OCI-LY1 (cell line): Measurements from ENCODE around the gene GALNT17.

Experiments
- H2AFZ ChIP-seq: fragments of 200-600 bp; sonication (generic), shearing (Covaris generic); 2 replicates; pipeline ENCODE4 v1.6.0; 2014; ENCODE audit warnings: antibody characterized with exemption, mild to moderate bottlenecking, low read length
- H3F3A ChIP-seq: fragments of 200-600 bp; sonication (generic), shearing (Covaris generic); 2 replicates; pipeline ENCODE4 v1.6.0; 2014; ENCODE audit warnings: mild to moderate bottlenecking, antibody characterized with exemption, low read length, moderate library complexity; ENCODE audit not compliant: insufficient read depth
- H3K27ac ChIP-seq: fragments of 200-600 bp; sonication (generic); 2 replicates; pipeline ENCODE4 v1.5.1; 2014; ENCODE audit warnings: low read length, mixed run types, mild to moderate bottlenecking, low read depth; ENCODE audit not compliant: poor library complexity, severe bottlenecking
- H3K27me3 ChIP-seq: fragments of 200-600 bp; sonication (generic); 2 replicates; pipeline ENCODE4 v1.6.0; 2014; ENCODE audit warnings: antibody characterized with exemption, mild to moderate bottlenecking, low read length, moderate library complexity; ENCODE audit not compliant: insufficient read depth
- H3K36me3 ChIP-seq: fragments of 200-600 bp; sonication (generic); 2 replicates; pipeline ENCODE4 v1.6.1; 2014; ENCODE audit warnings: mild to moderate bottlenecking, antibody characterized with exemption, low read length, moderate library complexity, mixed read lengths; ENCODE audit not compliant: insufficient read depth
- H3K4me1 ChIP-seq: fragments of 200-600 bp; sonication (generic); 2 replicates; pipeline ENCODE4 v1.5.1; 2014; ENCODE audit warnings: mild to moderate bottlenecking, low read length, moderate library complexity; ENCODE audit not compliant: insufficient read depth, severe bottlenecking
- H3K4me2 ChIP-seq: fragments of 200-600 bp; sonication (generic), shearing (Covaris generic); 2 replicates; pipeline ENCODE4 v1.6.1; 2014; ENCODE audit warnings: low read length
- H3K4me3 ChIP-seq: fragments of 200-600 bp; sonication (generic); 2 replicates; pipeline ENCODE4 v1.5.1; 2014; ENCODE audit warnings: low read length, low read depth, mild to moderate bottlenecking, mixed read lengths; ENCODE audit not compliant: poor library complexity, severe bottlenecking
- H3K79me2 ChIP-seq: fragments of 200-600 bp; shearing (Covaris generic); 2 replicates; pipeline ENCODE4 v1.6.1; 2016; ENCODE audit warnings: mixed run types, low read length, mixed read lengths; ENCODE audit not compliant: insufficient read depth
- H3K9ac ChIP-seq: fragments of 200-600 bp; sonication (generic), shearing (Covaris generic); 2 replicates; pipeline ENCODE4 v1.6.1; 2014; ENCODE audit warnings: mild to moderate bottlenecking, low read length, mixed read lengths
- H3K9me2 ChIP-seq: fragments of 200-600 bp; sonication (generic), shearing (Covaris generic); 2 replicates; pipeline ENCODE4 v1.6.1; 2014; ENCODE audit warnings: low read depth, mild to moderate bottlenecking, low read length, mixed read lengths
- H3K9me3 ChIP-seq: fragments of 200-600 bp; shearing (Covaris generic); 2 replicates; pipeline ENCODE4 v1.6.1; 2014; ENCODE audit warnings: low read length, mixed read lengths
- H4K20me1 ChIP-seq: fragments of 200-600 bp; sonication (generic), shearing (Covaris generic); 2 replicates; pipeline ENCODE4 v1.6.0; 2016; ENCODE audit warnings: mild to moderate bottlenecking, low read length; ENCODE audit not compliant: insufficient read depth
- EZH2 ChIP-seq: fragments of 200-600 bp; sonication (generic), shearing (Covaris generic); IDR thresholded peaks from 2 replicates; pipeline ENCODE4 v1.8.0; 2017; ENCODE audit warnings: borderline replicate concordance, mixed run types, mild to moderate bottlenecking, antibody characterized with exemption, low read length, moderate library complexity, mixed read lengths
- TF ChIP-seq, protein P1 (sequence below): fragments of 200-600 bp; sonication (generic), shearing (Covaris generic); IDR thresholded peaks from 2 replicates; pipeline ENCODE4 v1.5.1; 2017; ENCODE audit warnings: mild to moderate bottlenecking, antibody characterized with exemption, low read length, moderate library complexity, mixed read lengths

The GALNT17 gene

DNA sequence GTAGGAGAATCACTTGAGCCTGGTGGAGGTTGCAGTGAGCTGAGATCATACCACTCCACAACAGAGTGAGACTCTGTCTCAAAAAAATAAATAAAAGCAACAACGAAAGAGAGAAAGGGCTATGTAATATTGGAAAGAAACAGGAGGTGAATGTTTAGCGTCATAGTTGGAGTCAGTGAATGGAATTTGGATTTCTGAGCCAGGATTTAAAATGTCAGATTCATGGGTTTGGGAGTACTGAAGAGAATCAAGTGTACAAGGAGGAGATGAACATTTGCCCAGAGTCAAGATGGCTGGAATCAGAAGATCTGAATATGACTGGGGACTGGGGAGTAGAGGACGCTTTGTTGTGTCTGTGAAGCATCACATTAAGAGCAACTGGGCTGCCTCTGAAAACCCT lies 366.4 kb downstream of the GALNT17 start:
- H3K27me3 ChIP-seq, result no peaks in the 10 kb centered on the region
- H3K4me3 ChIP-seq, result no peak overlapping the region
- no peaks in the 10 kb centered on the region for H3K4me1 ChIP-seq
- H3F3A ChIP-seq, result no peaks in the 10 kb centered on the region
- no peak overlapping the region for H3K27ac ChIP-seq
- H2AFZ ChIP-seq, result no peak overlapping the region
- H3K9me3 ChIP-seq, result no peaks in the 10 kb centered on the region
- no peak overlapping the region for H3K9ac ChIP-seq
- no peaks in the 10 kb centered on the region for H3K9me2 ChIP-seq
- TF ChIP-seq, protein P1, sequence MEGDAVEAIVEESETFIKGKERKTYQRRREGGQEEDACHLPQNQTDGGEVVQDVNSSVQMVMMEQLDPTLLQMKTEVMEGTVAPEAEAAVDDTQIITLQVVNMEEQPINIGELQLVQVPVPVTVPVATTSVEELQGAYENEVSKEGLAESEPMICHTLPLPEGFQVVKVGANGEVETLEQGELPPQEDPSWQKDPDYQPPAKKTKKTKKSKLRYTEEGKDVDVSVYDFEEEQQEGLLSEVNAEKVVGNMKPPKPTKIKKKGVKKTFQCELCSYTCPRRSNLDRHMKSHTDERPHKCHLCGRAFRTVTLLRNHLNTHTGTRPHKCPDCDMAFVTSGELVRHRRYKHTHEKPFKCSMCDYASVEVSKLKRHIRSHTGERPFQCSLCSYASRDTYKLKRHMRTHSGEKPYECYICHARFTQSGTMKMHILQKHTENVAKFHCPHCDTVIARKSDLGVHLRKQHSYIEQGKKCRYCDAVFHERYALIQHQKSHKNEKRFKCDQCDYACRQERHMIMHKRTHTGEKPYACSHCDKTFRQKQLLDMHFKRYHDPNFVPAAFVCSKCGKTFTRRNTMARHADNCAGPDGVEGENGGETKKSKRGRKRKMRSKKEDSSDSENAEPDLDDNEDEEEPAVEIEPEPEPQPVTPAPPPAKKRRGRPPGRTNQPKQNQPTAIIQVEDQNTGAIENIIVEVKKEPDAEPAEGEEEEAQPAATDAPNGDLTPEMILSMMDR, result no peak
- no peak for TF ChIP-seq EZH2
- H3K4me2 ChIP-seq, result no peak overlapping the region
- H4K20me1 ChIP-seq, result no peaks in the 10 kb centered on the region
- no peaks in the 10 kb centered on the region for H3K79me2 ChIP-seq
- no peaks in the 10 kb centered on the region for H3K36me3 ChIP-seq

- TF ChIP-seq EZH2, result no peak
- TF ChIP-seq, protein P1, result no peak
- Histone ChIP-seq H3F3A (no peaks in the 10 kb centered on the region), H3K79me2 (no peaks in the 10 kb centered on the region), H3K27me3 (no peaks in the 10 kb centered on the region; the same call in 1 of the 2 replicates), H3K9me2 (no peaks in the 10 kb centered on the region), H3K27ac (no peak overlapping the region), H3K9me3 (no peaks in the 10 kb centered on the region), H3K9ac (no peak overlapping the region), H3K4me2 (no peak overlapping the region), H3K4me1 (no peaks in the 10 kb centered on the region), H2AFZ (no peak overlapping the region), H3K4me3 (no peak overlapping the region), H4K20me1 (no peaks in the 10 kb centered on the region), H3K36me3 (no peaks in the 10 kb centered on the region)
Measured at GRCh38 chr7:71504697-71505441, 372.9 kb downstream of the GALNT17 start.

DNA sequence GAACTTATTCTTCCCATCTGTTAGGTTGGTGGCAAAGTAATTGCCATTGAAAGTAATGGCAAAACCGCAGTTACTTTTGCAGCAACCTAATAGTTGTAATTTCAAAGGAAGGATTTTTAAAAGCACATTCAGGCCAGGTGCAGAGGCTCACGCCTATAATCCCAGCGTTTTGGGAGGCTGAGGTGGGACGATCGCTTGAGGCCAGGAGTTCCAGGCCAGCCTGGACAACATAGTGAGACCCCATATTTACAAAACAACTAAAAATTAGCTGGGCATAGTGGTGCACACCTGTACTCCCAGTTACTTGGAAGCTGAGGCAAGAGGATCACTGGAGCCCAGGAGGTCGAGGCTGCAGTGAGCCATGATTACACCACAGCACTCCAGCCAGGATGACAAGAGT lies 374.9 kb downstream of the GALNT17 start:
- Histone ChIP-seq H3K9me2 (no peaks in the 10 kb centered on the region), H4K20me1 (no peaks in the 10 kb centered on the region), H3K4me2 (no peak overlapping the region), H3K79me2 (no peaks in the 10 kb centered on the region), H3K4me3 (no peak overlapping the region), H2AFZ (no peak overlapping the region), H3K9me3 (no peaks in the 10 kb centered on the region), H3K27me3 (no peaks in the 10 kb centered on the region; the same call in 1 of the 2 replicates), H3K36me3 (no peaks in the 10 kb centered on the region), H3K4me1 (no peaks in the 10 kb centered on the region), H3K9ac (no peak overlapping the region), H3F3A (no peaks in the 10 kb centered on the region), H3K27ac (no peak overlapping the region)
- TF ChIP-seq, protein P1, result no peak
- TF ChIP-seq EZH2, result no peak
